Karpas-422 (cell line): Measurements from ENCODE around the gene CCL5. TPM values are rescaled to one million over a fixed set of nuclear protein-coding genes. Genes with fewer than 3 reads are reported as not detected.

Experiments
- DNase-seq: peaks from one replicate; pipeline ENCODE4 v3.0.0-alpha.2; 2015
- H2AFZ ChIP-seq: fragments of 200-600 bp; sonication (generic); 2 replicates; pipeline ENCODE4 v1.6.1; 2014; ENCODE audit warnings: antibody characterized with exemption, low read length, mixed read lengths
- H3K27ac ChIP-seq: fragments of 200-600 bp; sonication (generic); 2 replicates; pipeline ENCODE4 v1.5.1; 2014; ENCODE audit warnings: mild to moderate bottlenecking, low read length, moderate library complexity
- H3K27me3 ChIP-seq: fragments of 200-600 bp; sonication (generic); 2 replicates; pipeline ENCODE4 v1.6.1; 2014; ENCODE audit warnings: low read length, mixed read lengths
- H3K36me3 ChIP-seq: fragments of 200-600 bp; sonication (generic); 2 replicates; pipeline ENCODE4 v1.6.1; 2014; ENCODE audit warnings: low read length, mixed read lengths; ENCODE audit not compliant: insufficient read depth
- H3K4me1 ChIP-seq: fragments of 200-600 bp; sonication (generic); 2 replicates; pipeline ENCODE4 v1.6.1; 2014; ENCODE audit warnings: mild to moderate bottlenecking, low read length, mixed read lengths
- H3K4me2 ChIP-seq: fragments of 200-600 bp; sonication (generic); 2 replicates; pipeline ENCODE4 v1.6.1; 2014; ENCODE audit warnings: low read length, low read depth, mild to moderate bottlenecking; ENCODE audit not compliant: poor library complexity, severe bottlenecking
- H3K4me3 ChIP-seq: fragments of 200-600 bp; sonication (generic); 2 replicates; pipeline ENCODE4 v1.5.1; 2014; ENCODE audit warnings: mild to moderate bottlenecking, antibody characterized with exemption, low read length, mixed read lengths
- H3K79me2 ChIP-seq: fragments of 200-600 bp; sonication (generic); 2 replicates; pipeline ENCODE4 v1.6.1; 2014; ENCODE audit warnings: mild to moderate bottlenecking, low read length, mixed read lengths
- H3K9ac ChIP-seq: fragments of 200-600 bp; sonication (generic); 2 replicates; pipeline ENCODE4 v1.6.0; 2014; ENCODE audit warnings: low read length
- H3K9me2 ChIP-seq: fragments of 200-600 bp; sonication (generic), shearing (Covaris generic); replicated peaks from 2 replicates; pipeline ENCODE4 v1.6.0; 2014; ENCODE audit warnings: mild to moderate bottlenecking, low read length, moderate library complexity; ENCODE audit not compliant: insufficient read depth
- H3K9me3 ChIP-seq: fragments of 300-700, 200-600 bp; sonication (generic); 2 replicates; pipeline ENCODE4 v1.6.1; 2014; ENCODE audit warnings: low read length, mixed read lengths
- H4K20me1 ChIP-seq: fragments of 200-600 bp; sonication (generic); 2 replicates; pipeline ENCODE4 v1.6.1; 2014; ENCODE audit warnings: mild to moderate bottlenecking, antibody characterized with exemption, low read length, low read depth; ENCODE audit not compliant: insufficient read depth
- total RNA-seq: library from RNA; depleted of rRNA; stranded (reverse); fragments of >200 nt; shearing (Covaris generic); gene quantifications from 2 replicates; pipeline ENCODE4 v1.2.3, GENCODE V29; 2014; ENCODE audit warnings: low replicate concordance

Gene CCL5
- total RNA-seq, 1 experiment from 2014 or later: not detected

- Histone ChIP-seq H3K9me3 (no peaks in the 10 kb centered on the region), H3K79me2 (no peaks in the 10 kb centered on the region), H4K20me1 (no peaks in the 10 kb centered on the region), H3K9me2 (no peaks in the 10 kb centered on the region), H3K27me3 (no peaks in the 10 kb centered on the region), H3K4me1 (no peaks in the 10 kb centered on the region), H2AFZ (no peak overlapping the region), H3K4me3 (no peak overlapping the region), H3K9ac (no peak overlapping the region), H3K27ac (no peak overlapping the region), H3K4me2 (no peak overlapping the region), H3K36me3 (no peaks in the 10 kb centered on the region; the same call in 1 of the 2 replicates)
- no peak for DNase-seq
Observed at GRCh38 chr17:35867574-35867973, 12.6 kb downstream of the CCL5 start.

- Histone ChIP-seq H4K20me1 (no peaks in the 10 kb centered on the region), H3K9me2 (no peaks in the 10 kb centered on the region), H3K27me3 (no peaks in the 10 kb centered on the region), H2AFZ (no peak overlapping the region), H3K4me1 (no peaks in the 10 kb centered on the region), H3K9me3 (no peaks in the 10 kb centered on the region), H3K4me3 (no peak overlapping the region), H3K4me2 (no peak overlapping the region), H3K79me2 (no peaks in the 10 kb centered on the region), H3K9ac (no peak overlapping the region), H3K27ac (no peak overlapping the region), H3K36me3 (no peaks in the 10 kb centered on the region; the same call in 1 of the 2 replicates)
- DNase-seq: no peak
Observed at GRCh38 chr17:35866341-35866950, 13.7 kb downstream of the CCL5 start.

GRCh38 chr17:35865412-35866340 lies 14.5 kb downstream of the CCL5 start:
- Histone ChIP-seq H2AFZ (no peak overlapping the region), H3K27ac (no peak overlapping the region), H3K79me2 (no peaks in the 10 kb centered on the region), H4K20me1 (no peaks in the 10 kb centered on the region), H3K9me2 (no peaks in the 10 kb centered on the region), H3K36me3 (no peaks in the 10 kb centered on the region; the same call in 1 of the 2 replicates), H3K9me3 (no peaks in the 10 kb centered on the region), H3K4me2 (no peak overlapping the region), H3K4me1 (no peaks in the 10 kb centered on the region), H3K27me3 (no peaks in the 10 kb centered on the region), H3K4me3 (no peak overlapping the region), H3K9ac (no peak overlapping the region)
- DNase-seq: no peak

- H4K20me1 ChIP-seq: no peaks in the 10 kb centered on the region
- H3K4me2 ChIP-seq: no peak overlapping the region
- H3K9me3 ChIP-seq: no peaks in the 10 kb centered on the region
- H3K27me3 ChIP-seq: no peaks in the 10 kb centered on the region
- DNase-seq: no peak
- no peak overlapping the region for H3K4me3 ChIP-seq
- H2AFZ ChIP-seq: no peak overlapping the region
- no peak overlapping the region for H3K27ac ChIP-seq
- no peaks in the 10 kb centered on the region for H3K4me1 ChIP-seq
- no peak overlapping the region for H3K9ac ChIP-seq
- no peaks in the 10 kb centered on the region for H3K79me2 ChIP-seq
- H3K9me2 ChIP-seq: no peaks in the 10 kb centered on the region
- H3K36me3 ChIP-seq: no peaks in the 10 kb centered on the region; the same call in 1 of the 2 replicates
Observed at GRCh38 chr17:35864853-35865252, 15.3 kb downstream of the CCL5 start.

- H4K20me1 ChIP-seq: no peaks in the 10 kb centered on the region
- no peaks in the 10 kb centered on the region for H3K27me3 ChIP-seq
- H3K36me3 ChIP-seq: no peaks in the 10 kb centered on the region; the same call in 1 of the 2 replicates
- no peak for DNase-seq
- no peaks in the 10 kb centered on the region for H3K9me3 ChIP-seq
- H3K4me3 ChIP-seq: no peak overlapping the region
- H3K27ac ChIP-seq: no peak overlapping the region
- no peaks in the 10 kb centered on the region for H3K9me2 ChIP-seq
- H3K9ac ChIP-seq: no peak overlapping the region
- no peaks in the 10 kb centered on the region for H3K4me1 ChIP-seq
- H2AFZ ChIP-seq: no peak overlapping the region
- H3K79me2 ChIP-seq: no peaks in the 10 kb centered on the region
- no peak overlapping the region for H3K4me2 ChIP-seq
Observed at GRCh38 chr17:35856603-35857002, 23.6 kb downstream of the CCL5 start.

GRCh38 chr17:35855965-35856364 lies 24.2 kb downstream of the CCL5 start:
- H3K9me2 ChIP-seq: no peaks in the 10 kb centered on the region

GRCh38 chr17:35849469-35850348 lies 30.5 kb downstream of the CCL5 start:
- Histone ChIP-seq H2AFZ (no peak overlapping the region), H3K4me3 (no peak overlapping the region), H4K20me1 (no peaks in the 10 kb centered on the region), H3K9me2 (no peaks in the 10 kb centered on the region), H3K36me3 (peaks cover 23% of the 10 kb centered on the region; the same call in 1 of the 2 replicates), H3K9me3 (no peaks in the 10 kb centered on the region), H3K9ac (no peak overlapping the region), H3K4me1 (no peaks in the 10 kb centered on the region), H3K27ac (no peak overlapping the region), H3K79me2 (peaks cover 6% of the 10 kb centered on the region), H3K4me2 (no peak overlapping the region), H3K27me3 (no peaks in the 10 kb centered on the region)
- DNase-seq: peak; percentile 86

More at GRCh38 chr17:35855965-35856364, 24.2 kb downstream of the CCL5 start:
- no peaks in the 10 kb centered on the region for H3K27me3 ChIP-seq
- no peak overlapping the region for H3K9ac ChIP-seq
- no peaks in the 10 kb centered on the region for H3K9me3 ChIP-seq
- no peak overlapping the region for H3K4me2 ChIP-seq
- no peak overlapping the region for H3K4me3 ChIP-seq
- H4K20me1 ChIP-seq: no peaks in the 10 kb centered on the region
- H3K27ac ChIP-seq: no peak overlapping the region
- H3K36me3 ChIP-seq: no peaks in the 10 kb centered on the region; the same call in 1 of the 2 replicates
- H3K4me1 ChIP-seq: no peaks in the 10 kb centered on the region
- H3K79me2 ChIP-seq: no peaks in the 10 kb centered on the region
- no peak for DNase-seq
- H2AFZ ChIP-seq: no peak overlapping the region
